ENCODE results near the gene PRR13.
"Not testable (repeated sequence)": the region's sequence is repeated elsewhere in the genome, so short reads cannot be mapped to it uniquely, and the experiment has no call there.

Gene PRR13, protein sequence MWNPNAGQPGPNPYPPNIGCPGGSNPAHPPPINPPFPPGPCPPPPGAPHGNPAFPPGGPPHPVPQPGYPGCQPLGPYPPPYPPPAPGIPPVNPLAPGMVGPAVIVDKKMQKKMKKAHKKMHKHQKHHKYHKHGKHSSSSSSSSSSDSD

DNA sequence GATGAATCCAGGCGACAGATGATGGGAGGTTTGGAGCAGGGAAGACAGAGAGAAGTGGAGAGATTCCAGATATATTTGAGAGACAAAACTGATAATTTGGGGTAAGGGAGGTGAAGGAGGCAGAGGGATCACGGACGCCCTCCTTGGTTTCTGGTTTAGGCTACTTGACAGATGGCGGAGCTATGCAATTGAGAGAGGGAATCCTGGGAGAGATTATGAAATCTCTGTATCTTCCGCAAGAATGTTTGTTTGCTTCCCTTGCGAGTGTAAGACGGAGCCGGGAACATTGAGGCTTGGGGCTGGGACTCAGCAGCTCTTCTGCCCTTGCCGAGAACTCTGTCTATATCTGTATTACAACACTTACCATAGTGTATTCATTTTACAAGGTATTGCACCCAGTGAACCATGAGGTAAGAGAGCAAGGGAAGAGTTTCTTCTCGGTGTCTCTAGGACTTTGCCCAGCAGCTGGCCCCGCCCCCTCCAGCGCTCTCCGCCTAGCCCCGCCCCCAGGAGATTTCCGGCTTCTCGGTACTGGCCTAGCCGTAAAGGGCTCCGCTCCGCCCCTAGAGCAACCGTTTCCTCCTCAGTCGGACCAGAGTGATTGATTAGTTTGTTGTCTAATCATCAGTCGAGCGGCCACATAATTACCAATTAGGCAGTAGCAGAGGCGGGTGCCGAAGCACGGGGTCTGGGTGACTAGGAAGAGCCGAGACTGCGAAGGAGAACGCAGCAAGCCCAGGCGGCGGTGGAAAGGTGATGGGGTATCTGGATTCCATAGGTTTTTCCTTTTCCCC lies at the start of gene PRR13:
Gene PRR13, plus strand, starts transcription at position 695 of the 794 bp plus-strand sequence. CDS start 981 bp downstream, outside the sequence.
- peak; percentile 97 for DNase-seq (ENCODE audit: low spot score)
- no peak for TF ChIP-seq CTCF (IDR thresholded peaks at IDR 0.05; ENCODE audit: extremely low read depth, missing control alignments)

DNA sequence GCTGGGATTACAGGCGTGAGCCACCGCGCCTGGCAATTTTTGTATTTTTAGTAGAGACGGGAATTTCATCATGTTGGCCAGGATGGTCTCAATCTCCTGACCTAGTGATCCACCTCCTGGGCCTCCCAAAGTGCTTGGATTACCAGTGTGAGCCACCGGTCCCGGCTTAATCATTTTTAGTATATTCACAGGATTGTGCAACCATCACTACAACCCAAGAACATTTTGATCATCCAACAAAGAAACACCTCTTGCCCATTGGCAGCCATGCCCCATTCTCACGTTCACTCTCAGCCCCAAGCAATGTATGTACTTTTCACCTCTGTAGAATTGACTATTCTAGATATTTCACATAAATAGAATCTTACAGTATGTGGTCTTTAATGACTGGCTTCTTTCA lies 41.6 kb upstream of the PRR13 start:
- no peak for DNase-seq (ENCODE audit: low spot score)
- no peak for TF ChIP-seq CTCF (IDR thresholded peaks at IDR 0.05; ENCODE audit: extremely low read depth, missing control alignments)

- DNase-seq (ENCODE audit: low spot score), result not testable (repeated sequence)
Measured at GRCh38 chr12:53402351-53402750, 39.2 kb upstream of the PRR13 start.

DNA sequence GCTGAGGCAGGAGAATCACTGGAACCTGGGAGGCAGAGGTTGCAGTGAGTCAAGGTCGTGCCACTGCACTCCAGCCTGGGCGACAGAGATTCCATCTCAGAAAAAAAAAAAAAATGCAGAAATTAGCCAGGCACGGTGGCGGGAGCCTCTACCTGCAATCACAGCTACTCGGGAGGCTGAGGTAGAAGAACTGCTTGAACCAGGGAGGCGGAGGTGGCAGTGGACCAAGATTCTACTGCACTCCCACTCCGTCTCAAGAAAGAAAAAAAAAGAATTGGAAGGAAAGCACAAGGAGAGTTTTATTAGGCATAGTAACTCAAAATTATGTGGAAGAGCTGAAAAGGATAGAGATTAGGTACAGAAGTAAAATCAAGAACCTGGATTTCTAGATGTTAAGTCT lies 38.7 kb upstream of the PRR13 start:
- no peak for DNase-seq (ENCODE audit: low spot score)
- no peak for TF ChIP-seq CTCF (IDR thresholded peaks at IDR 0.05; ENCODE audit: extremely low read depth, missing control alignments)

- DNase-seq (ENCODE audit: low spot score), result no peak
- TF ChIP-seq CTCF (IDR thresholded peaks at IDR 0.05; ENCODE audit: extremely low read depth, missing control alignments), result no peak
Measured at GRCh38 chr12:53410951-53411350, 30.6 kb upstream of the PRR13 start.

- TF ChIP-seq CTCF (IDR thresholded peaks at IDR 0.05; ENCODE audit: extremely low read depth, missing control alignments), result no peak
- DNase-seq (ENCODE audit: low spot score), result no peak
Measured at GRCh38 chr12:53413485-53414204, 27.9 kb upstream of the PRR13 start.

- DNase-seq (ENCODE audit: low spot score), result no peak
- TF ChIP-seq CTCF (IDR thresholded peaks at IDR 0.05; ENCODE audit: extremely low read depth, missing control alignments), result no peak
Measured at GRCh38 chr12:53414756-53415417, 26.6 kb upstream of the PRR13 start.

GRCh38 chr12:53415752-53416389 lies 25.7 kb upstream of the PRR13 start:
- not testable (repeated sequence) for DNase-seq (ENCODE audit: low spot score)

DNA sequence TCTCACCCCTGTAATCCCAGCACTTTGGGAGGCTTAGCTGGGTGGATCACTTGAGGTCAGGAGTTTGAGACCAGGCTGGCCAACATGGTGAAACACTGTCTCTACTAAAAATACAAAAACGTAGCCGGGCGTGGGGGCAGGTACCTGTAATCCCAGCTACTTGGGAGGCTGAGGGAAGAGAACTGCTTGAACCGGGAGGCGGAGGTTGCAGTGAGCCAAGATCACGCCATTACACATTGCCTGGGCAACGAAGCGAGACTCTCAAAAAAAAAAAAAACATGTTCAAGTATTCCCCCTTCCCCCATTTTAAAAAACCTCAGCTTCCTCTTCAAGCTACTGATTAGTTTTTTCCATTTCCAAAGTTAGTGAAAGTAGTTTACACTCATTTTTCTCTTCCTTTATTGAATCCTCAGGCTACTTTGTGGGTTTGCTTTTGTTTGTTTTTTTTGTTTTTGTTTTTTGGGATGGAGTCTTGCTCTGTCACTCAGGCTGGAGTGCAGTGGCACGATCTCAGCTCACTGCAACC lies 24.2 kb upstream of the PRR13 start:
- peak; percentile 38 for DNase-seq (ENCODE audit: low spot score)

Measured in GM20000 (cell line).